SK-N-MC (cell line): Measurements from ENCODE around the gene TP63.

ENCODE experiments used
- EZH2 ChIP-seq: fragments of 200-600 bp; sonication (generic); IDR thresholded peaks from one replicate; pipeline ENCODE4 v1.6.1; 2017; ENCODE audit warnings: antibody characterized with exemption
- FOXP2 ChIP-seq: optimal IDR thresholded peaks from 2 replicates; pipeline ENCODE3; 2011; ENCODE audit warnings: mild to moderate bottlenecking, moderate library complexity; ENCODE audit not compliant: insufficient read depth; ENCODE audit errors: extremely low read length, control extremely low read depth
- POLR2AphosphoS5 ChIP-seq: IDR thresholded peaks from 2 replicates; pipeline ENCODE4 v1.6.1; 2012; ENCODE audit warnings: mild to moderate bottlenecking, low read depth, low read length, borderline replicate concordance

DNA sequence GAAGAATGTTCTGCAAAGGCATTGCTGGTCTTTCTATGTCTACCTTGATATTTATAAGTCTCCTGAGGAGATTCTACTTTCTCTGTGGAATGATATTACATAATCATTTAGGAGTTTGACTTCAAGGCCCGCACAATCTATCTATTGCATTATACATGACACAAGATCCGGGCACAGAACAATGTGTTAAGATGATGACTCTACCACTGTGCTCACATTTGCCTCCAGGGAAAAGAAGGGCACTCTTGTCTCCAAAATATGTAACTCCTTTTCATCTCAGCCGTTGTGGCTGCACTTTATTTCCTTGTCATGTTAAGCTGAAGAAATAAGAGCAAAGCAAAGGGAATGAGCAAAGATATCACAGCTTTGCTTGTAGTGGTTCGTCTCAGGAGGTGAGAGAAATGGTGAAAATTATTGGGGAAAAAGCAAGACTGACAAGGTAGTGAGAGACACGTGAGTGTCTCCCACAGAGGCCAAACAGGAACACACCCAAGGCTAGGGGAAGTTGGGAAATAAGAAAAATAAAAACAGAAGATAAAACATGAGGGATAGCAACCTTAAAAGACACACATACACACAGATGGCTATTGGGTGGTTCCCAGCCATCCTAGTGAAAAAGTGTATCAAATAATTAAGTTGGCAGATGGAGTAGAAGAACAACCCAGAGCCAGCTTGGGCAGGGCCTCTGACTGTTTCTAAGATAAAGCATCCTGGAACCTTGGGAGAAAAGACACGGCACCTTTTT lies 305.2 kb downstream of the TP63 start:
- TF ChIP-seq POLR2AphosphoS5, result no peak
- TF ChIP-seq EZH2, result no peak
- no peak for TF ChIP-seq FOXP2
